ENCODE measurements around the gene ACSL5.
"Not testable (repeated sequence)": the region's sequence is repeated elsewhere in the genome, so short reads cannot be mapped to it uniquely, and the experiment has no call there.

The ACSL5 gene

DNA sequence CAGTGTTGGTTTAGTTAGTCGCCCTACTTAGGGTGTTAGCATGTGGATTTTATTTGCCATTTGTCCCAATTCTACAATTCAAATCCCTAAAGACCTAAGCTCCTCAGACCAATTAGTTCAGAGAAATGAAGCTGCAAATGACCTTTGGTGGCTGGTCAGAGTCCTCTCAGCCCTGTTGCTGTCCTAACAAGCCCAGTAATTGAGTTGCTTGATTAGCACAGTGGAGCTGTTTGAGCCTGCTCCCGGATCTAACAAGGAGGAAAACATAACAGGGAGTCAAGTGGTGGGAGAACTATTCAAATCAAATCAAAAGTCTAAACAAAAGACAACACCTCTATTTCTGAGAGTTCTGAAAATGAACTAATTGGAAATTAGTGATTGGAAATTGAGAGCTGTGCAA is 50.7 kb downstream of the ACSL5 start:
- DNase-seq: no peak

DNA sequence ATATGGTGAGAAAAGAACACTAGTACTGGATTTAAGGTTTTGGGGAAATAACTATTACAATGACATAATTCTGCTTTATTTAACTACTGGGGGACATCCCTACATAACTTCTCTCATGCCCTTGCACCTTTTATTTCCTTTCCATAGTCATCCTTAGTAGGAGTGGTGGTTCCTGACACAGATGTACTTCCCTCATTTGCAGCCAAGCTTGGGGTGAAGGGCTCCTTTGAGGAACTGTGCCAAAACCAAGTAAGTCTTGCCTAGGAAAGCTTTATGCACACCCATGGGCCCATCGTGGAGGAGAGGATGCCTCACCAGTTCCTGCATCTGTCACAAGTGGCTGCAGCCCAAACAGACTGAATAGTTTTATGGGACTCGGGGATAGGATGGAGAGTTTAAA is 52.2 kb downstream of the ACSL5 start:
- DNase-seq: no peak

DNA sequence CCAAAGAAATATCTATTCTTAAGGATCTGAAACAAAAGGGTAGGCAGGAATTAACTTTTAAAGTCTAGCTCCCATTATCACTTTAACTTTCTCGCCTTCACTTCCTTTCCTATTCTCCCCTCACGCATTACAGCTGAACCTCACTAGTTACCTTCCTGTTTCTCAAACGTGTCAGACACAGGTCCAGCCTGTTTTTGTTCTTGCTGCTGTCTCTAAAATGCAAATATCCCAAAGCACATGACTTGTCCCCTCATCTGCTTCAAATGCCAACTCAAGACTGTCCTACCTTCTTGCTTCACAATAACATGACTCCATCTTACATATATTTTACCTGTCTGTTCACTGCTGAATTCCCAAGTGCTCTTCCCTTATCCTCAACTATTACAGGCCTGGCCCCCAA is 55.2 kb downstream of the ACSL5 start:
- DNase-seq: no peak

DNA sequence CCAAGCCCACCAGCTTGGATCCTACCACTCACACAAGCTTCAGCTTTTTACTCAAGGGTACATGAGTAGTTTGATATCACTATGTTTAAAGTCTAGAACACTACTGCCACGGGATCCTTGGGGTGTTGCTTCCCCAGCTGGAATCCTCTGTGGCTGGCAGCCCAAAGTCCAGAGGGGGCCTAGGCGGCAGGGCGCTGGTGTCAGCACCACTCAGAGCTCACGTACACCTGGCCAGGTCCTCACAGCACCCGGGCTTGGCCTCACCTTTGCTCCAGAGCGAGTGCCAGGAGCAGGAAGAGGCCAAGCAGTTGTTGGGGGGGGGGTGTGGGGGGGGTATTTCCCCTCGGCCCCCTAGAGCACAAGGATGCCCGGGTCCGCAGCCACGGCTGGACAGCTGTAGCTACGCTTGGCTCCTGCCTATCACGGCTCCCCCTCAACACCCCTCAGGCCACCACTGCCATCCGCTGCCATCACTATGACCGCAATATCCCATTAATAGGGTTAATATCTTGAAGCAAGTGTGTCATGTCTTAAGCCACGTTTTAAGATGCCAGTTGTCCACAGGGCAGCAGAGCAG is 55.8 kb downstream of the ACSL5 start:
- DNase-seq: no peak

DNA sequence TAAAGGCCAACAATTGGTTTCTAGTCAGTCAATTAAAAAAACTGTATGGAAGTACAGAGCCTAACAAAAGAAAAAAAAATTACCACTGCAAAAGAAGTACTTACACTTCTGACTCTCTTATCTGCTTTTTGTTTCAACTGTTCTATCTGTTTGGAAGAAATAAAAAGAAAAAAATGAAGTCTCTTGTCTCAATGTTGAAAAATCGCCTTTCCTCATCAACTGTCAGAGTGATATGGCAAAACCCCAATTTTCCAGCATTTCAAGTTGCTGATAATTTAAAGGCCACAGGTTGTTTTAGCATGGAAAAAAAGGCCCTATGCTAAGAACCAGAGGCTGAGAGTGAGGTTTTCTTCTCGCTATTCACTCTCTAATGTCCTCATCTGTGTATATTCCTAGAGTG is 59.2 kb downstream of the ACSL5 start:
- no peak for DNase-seq

DNA sequence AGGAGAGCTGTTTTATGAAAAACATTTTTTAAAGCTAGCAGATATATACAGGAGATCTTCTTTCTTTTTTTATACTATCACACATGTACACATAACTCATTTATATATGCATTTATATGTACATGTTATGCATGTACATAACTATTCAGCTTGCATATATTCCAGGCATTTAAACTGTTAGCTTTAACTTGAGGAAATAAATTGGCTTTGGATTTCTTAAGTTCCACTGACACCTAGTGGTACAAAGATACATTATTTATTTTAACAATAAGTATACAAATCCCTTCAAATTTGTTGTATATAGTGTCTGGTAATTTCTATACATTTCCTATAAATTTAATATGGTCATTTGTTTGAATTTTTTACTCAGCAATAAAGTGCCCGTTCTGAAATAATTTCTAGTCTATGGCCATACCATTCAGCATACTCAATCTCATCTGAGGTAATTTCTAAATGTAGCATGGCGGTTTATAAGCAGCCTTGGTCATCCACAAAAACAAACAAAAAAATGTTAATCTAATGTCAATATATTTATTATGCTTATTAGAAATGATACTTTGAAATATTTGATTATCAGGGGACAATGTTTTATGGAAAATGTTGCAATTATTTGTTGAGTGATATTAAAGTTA is 61.2 kb downstream of the ACSL5 start:
- peak; percentile 38 for DNase-seq

DNA sequence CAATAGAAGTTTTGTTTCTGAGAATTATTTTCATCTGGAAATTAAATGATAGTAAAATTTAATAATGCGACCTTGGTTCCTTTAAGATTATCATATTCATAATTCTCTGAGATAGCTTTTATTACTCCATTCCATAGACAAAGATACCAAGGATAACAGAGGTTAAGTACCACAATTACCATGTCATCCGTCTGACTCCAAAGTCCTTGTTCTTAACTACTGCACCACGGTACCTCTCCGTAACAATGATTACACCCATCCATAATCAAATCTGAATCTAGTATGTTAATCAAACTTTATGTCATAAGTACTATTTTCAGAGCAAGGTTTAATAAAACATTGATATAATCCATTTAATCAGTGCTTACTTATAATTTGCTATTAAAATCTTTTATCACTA is 64.4 kb downstream of the ACSL5 start:
- DNase-seq: no peak

DNA sequence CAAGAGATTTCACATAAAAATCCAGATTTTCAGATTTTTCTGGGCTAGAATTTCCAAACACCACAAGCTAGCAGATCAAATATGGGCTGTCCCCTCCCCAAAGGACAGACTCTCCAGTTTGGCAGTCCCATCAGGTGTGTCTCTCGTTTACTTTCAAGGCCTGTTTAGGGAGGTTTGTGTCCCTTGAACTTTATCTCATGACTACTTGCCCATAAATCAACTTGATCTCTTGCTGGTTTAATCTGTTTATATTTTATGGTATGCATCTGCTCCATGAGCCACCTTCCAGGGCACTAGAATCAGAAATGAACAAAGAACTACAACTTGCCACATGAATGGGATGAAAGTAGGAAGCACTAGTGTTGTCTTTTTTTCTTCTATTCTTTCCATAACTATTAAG is 67.6 kb downstream of the ACSL5 start:
- no peak for DNase-seq

DNA sequence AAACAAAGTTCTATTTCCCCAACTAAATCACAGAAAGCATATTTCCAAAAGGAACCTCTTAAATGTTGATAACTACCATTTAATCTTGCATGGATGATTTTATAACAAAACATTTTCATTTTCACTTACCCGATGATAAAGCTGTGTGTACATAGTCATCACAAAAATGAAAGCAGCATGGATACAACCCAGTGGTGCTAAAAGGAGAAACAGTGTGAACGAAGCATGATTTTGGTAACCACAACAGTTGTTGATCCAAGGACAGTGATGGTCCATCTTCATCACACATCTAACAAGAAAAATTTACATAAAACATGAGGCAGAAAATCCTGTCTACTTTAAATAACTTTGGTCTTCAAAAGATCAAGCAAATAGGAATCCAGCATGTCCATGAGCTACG is 68.1 kb downstream of the ACSL5 start:
- DNase-seq: no peak

DNA sequence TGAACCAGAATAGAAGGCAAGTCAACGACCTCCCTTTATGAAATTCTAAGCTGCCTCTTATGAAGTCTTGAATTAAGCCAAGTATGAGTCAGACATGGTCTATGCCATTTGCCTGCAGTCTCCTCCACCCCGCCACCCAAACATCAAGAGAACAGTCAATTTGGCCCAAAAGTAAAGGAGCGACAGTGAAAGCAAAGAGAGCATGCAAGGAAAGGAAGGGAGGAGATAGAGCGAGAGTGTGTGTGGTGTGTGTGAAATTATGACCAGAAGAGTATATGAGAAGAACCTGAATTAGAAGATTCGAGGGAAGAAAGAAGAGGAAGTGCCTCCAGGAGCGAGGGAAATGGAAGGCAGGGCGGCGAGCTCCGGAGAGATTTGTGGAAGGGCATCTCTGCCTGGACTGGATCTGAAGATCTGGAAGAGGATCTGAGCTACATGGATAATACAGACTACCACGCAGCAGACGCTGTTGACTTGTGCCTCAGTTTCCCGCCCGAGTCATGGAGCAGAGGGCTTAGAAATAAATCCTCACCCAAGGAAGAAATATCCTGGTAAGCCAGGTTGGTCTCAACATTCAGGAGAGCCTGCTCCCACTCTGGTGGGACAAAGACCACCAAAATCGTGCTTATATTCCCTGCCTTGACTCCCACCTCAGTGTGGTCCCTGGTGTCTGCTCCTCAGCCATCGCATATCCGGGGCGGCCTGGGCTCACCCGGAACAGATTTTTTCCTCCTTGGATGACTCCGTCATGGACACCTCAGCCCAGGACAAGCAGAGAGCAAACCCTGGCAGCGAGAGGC is 72.3 kb downstream of the ACSL5 start:
- peak; percentile 17 for DNase-seq

DNA sequence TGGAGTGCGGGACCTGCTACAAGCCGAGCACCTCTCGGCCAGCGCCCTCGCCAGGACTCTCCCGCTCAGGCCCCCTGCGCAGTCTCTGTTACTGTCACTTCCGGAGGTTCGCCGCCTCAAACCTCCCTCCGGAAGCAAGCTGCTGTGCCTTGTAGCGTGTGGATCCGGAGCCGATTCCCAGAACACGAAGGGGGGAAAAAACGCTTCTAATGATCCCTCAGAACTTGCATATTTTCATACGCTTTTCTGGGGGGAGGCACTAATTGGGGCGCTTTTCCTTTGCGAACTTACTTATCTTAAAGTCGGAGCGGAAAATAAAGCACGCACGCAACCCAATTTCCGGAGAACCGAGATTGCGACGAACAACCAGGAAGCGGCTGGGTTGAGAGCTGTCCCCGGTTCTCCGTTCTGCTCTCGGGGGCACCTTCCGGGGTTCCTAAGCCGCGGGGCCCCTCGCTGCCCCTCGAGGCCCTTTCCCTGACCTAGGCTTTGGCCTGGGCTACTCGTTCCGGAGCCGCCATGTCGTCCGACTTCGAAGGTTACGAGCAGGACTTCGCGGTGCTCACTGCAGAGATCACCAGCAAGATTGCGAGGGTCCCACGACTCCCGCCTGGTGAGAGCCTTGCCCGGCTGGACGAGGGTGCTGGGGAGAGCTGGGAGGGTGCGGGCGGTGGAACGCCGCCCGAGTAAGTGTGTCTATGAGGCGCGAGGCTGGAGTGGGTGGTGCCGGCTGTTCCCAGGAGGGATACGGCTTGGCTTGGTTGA is 73.1 kb downstream of the ACSL5 start, which contains the start of the genes VTI1A and ZDHHC6:
Gene VTI1A, plus strand, starts transcription at position 361 of the 765 bp plus-strand sequence. Its CDS starts 159 bp downstream, at position 520.
Gene ZDHHC6, minus strand, starts transcription at position 60 of the 765 bp plus-strand sequence. CDS start 1,478 bp downstream, outside the sequence.
- DNase-seq: peak; percentile 86

DNA sequence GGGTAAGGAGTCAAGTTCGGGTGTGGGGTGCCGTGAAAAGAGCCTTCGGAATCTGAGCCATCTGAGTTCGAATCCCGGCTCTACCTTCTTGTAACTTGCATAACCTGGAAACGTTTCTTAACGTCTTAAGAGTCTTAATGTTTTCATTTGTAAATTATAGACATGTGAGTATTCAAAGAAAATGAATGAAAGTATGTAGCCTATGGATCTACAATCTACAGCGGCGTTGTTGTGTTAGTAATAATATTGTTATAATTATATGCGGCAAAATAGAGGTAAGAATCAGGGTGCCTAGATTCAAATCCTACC is 73.7 kb downstream of the ACSL5 start:
- no peak for DNase-seq

DNA sequence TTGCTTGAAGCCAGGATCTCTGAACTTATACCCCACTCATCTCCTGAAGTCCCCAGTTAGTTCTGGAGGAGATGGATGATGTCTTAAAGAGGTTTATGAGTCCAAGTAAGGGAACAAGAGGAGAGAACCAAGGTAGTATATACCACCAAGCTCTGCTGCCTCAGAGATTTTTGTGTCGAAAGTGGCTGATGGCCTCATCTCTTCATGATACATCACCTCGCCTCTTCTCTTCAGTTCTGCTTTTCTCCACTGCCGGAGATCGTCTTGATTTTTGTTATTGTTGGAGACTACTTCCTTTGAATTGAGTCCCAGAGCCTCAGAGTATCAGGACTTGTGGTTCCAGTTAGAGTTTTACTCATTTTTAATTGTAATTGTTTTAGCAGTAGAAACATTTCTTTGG is 75.0 kb downstream of the ACSL5 start:
- DNase-seq: no peak

DNA sequence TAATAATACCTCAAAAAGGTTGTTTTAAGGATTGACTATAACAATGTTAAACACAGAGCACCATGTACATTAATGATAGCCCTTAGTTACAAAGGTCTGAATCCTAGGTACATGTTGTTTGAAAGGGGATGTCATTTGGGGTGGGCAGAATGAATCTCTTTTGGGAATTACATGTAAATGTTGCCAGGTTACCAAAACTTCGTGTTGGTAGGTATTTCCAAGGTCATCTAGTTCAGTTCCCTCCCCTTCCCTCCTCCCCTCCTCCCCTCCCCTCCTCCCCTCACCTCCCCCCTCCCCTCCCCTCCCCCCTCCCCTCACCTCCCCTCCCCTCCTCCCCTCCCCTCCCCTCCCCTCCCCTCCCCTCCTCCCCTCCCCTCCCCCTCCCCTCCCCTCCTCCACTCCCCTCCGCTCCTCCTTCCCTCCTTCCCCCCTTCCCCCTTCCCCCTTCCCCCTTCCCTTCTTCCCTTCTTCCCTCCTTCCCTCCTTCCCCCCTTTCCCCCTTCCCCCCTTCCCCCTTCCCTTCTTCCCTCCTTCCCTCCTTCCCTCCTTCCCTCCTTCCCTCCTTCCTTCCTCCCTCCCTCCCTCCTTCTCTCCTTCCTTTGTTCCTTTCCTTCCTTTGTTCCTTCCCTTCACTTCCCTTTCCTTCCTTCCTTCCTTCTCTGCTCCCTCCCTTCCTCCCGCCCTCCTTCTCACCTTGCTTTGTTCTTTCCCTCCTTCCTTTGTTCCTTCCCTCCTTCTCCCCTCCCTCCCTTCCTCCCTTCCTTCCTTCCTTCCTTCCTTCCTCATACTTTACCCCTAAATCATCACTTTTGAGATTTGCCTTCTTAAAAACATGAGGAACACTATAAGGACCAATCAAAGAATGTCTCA is 81.2 kb downstream of the ACSL5 start:
- no peak for DNase-seq

DNA sequence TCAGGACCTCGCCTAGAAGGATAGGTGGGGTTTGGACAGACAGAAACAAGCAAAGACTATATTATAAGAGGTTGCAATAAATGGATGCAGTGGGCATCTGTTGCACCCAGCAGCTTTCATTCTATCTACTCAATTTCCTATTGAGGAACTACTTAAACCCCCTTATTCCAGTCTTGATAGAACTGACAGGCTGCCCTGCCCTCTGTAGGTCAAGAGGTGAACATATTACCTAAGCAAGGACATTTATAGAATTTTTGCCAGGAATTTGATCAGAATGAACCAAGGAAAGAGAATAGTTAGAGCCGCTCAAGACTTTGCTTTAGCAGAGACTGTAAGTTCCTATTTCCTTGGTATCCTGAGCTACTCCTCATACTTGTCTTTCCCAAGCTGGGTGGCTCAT is 82.6 kb downstream of the ACSL5 start:
- DNase-seq: no peak

DNA sequence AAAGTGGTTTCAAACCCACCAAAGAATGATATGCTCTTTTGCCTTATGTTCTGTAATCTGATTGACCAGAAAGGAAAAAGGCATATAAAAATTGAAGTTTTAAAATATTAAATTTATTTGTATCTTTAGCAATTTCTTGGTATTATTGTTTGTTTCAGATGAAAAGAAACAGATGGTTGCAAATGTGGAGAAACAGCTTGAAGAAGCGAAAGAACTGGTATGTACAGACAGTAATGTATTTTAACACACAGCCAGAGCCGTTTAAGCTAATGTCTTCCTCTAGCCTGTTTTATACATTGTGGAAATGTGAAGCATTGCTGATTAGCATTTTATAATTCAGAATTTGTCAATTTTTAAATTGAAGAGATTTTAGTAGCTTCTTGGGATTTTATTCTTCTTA is 86.5 kb downstream of the ACSL5 start:
- DNase-seq: no peak

DNA sequence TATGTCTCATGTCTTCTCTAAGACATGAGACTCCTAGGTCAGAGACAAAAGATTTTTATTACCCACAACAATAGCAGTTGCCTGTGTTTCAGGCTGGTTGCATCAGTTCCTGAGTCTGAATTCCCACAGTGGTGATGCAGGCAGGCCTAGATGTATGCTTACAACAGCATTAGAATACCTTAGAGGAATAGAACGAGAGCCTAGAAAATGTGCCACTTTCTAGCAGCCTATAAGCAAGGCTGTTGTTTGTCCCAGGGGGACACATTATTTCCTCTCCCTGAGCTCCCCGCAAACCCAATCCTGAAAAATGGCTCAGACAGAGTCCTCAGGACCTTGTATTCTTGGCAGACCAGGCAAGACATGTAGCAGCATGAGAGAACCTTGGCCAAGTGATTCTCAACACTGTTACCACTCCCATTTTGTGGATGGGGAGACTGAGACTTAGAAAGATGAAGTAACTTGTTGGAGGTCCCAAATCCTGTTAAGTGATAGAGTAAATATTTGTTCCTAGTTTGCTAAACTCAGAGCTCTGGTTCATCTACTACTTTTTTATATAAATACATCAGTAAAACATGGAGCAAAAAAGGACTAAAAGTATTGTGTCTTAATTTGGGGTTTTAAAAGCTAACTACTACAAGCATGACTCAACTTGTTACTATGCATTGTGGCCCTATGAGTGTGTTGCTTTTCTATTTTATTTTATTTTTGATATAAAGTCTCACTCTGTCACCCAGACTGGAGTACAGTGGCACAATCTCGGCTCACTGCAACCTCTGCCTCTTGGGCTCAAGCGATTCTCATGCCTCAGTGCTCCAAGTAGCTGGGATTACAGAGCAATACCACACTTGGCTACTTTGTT is 87.3 kb downstream of the ACSL5 start:
- DNase-seq: peak; percentile 90

DNA sequence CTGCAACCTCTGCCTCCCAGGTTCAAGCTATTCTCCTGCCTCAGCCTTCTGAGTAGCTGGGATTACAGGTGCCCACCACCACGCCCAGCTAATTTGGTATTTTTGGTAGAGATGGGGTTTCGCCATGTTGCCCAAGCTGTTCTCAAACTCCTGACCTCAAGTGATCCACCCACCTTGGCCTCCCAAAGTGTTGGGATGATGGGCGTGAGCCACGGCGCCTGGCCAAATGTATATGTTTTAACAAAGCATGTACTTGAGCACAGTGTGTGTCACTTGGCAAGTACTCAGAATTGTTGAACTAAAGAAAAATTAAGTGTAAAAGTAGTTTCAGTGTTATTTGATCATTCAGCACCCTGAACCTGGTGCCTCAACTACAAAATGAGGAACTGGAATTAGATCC is 90.2 kb downstream of the ACSL5 start:
- not testable (repeated sequence) for DNase-seq

DNA sequence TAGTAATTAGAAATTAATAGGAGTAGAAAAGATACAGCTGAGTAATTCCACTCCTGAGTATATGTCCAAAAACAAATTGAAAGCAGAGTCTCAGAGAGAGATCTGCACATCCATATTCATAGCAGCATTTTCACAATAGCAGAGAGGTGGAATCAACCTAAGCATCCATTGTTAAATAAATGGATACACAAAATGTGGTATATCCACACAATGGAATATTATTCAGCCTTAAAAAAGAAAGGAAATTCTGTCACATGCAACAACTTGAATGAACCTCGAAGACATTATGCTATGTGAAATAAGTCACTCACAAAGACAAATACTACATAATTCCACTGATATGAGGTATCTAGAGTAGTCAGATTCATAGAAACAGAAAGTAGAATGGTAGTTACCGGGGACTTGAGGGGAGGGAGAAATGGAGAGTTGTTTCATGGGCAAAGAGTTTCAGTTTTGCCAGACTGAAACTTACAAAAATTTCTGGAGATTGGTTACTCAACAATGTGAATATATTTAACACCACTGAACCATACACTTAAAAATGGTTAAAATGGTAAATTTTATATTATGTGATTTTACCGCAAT is 91.5 kb downstream of the ACSL5 start:
- DNase-seq: no peak

DNA sequence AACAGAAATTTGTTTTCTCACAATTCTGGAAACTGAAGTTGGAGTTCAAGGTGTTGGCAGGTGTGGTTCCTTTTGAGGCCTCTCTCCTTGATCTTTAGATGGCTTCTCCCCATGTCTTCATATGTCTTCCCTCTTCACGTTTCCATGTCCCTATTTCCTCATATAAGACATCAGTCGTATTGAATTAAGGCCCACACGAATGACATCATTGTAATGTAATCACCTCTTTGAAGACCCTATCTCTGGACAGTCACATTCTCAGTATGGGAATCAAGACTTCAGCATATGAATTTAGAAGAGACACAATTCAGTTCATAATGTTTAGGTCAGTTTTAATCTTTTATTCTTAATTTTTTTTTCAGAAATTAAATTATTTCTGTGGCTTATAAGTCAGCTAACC is 92.9 kb downstream of the ACSL5 start:
- no peak for DNase-seq

DNA sequence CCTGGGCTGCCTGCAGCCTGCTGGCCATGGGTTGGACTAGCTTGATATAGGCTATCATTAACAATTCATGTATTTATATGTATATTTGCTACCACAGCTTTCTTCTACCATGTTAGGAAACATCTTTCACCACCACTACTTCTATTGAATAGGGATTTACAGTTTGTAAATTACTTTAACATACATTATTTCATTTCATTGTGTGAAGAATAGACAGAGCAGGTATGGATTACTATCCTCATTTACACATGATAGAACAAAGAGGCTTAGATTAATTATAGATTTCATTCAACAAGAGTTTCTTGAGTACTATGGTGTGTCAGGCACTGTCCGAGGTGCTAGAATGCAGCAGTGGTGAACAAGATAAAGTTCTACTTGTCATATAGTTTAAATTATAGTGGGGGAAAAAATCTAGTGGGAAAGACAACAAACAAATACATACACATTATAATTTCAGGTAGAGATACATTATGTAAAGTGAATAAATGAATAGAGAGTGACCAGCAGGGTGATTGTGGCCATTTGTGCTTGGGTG is 93.7 kb downstream of the ACSL5 start:
- DNase-seq: no peak
